PC-9 (cell line): ENCODE results near the gene VSX1. TPM values are rescaled to one million over a fixed set of nuclear protein-coding genes. Genes with fewer than 3 reads are reported as not detected.

Experiments
- BruUV-seq: library from RNA; stranded (reverse); fragments of 400-500 nt; replicated peaks from 2 replicates; lab custom pipeline; 2021; lab: Mats Ljungman, UMichigan
- CTCF ChIA-PET: fragments of 300-600 bp; sonication (Branson Sonifier 250); formaldehyde crosslinking; loops from one replicate; lab custom pipeline; 2022; ENCODE audit warnings: antibody characterized with exemption; lab: Charles Lee
- POLR2A ChIA-PET: fragments of 300-600 bp; sonication (Branson Sonifier 250); formaldehyde crosslinking; loops from one replicate; lab custom pipeline; 2022; ENCODE audit warnings: antibody characterized with exemption; ENCODE audit not compliant: unreplicated experiment; lab: Charles Lee
- DNase-seq, 2 experiments: peaks; one replicate each; pipeline versions ENCODE4 v3.0.0 to v3.0.0-alpha.2; 2015 to 2022; ENCODE audit warnings: mixed read lengths in 1 of 2
- H2AFZ ChIP-seq: fragments of 200-600 bp; sonication (generic); 2 replicates; pipeline ENCODE4 v1.8.1; 2017; ENCODE audit warnings: antibody characterized with exemption
- H3F3A ChIP-seq: fragments of 200-600 bp; sonication (generic); 2 replicates; pipeline ENCODE4 v1.8.1; 2017; ENCODE audit warnings: antibody characterized with exemption, mild to moderate bottlenecking, low read depth; ENCODE audit not compliant: insufficient read depth
- H3K27ac ChIP-seq: fragments of 200-600 bp; sonication (generic); 2 replicates; pipeline ENCODE4 v1.6.1; 2016; ENCODE audit warnings: mixed run types
- H3K27me3 ChIP-seq: fragments of 200-600 bp; sonication (generic); 2 replicates; pipeline ENCODE4 v1.6.1; 2016; ENCODE audit warnings: low read depth, mixed run types; ENCODE audit not compliant: insufficient read depth
- H3K36me3 ChIP-seq: fragments of 200-600 bp; sonication (generic); 2 replicates; pipeline ENCODE4 v1.6.1; 2016; ENCODE audit warnings: low read depth, mixed run types
- H3K4me1 ChIP-seq: fragments of 200-600 bp; sonication (generic); replicated peaks from 2 replicates; pipeline ENCODE4 v1.6.1; 2016; ENCODE audit warnings: mixed run types; ENCODE audit not compliant: insufficient read depth
- H3K4me2 ChIP-seq: fragments of 200-600 bp; sonication (generic); 2 replicates; pipeline ENCODE4 v1.6.1; 2017; ENCODE audit warnings: mixed run types
- H3K4me3 ChIP-seq: fragments of 200-600 bp; sonication (generic); 2 replicates; pipeline ENCODE4 v1.6.1; 2016; ENCODE audit warnings: mixed run types
- H3K79me2 ChIP-seq: fragments of 200-600 bp; sonication (generic); 2 replicates; pipeline ENCODE4 v1.6.1; 2017; ENCODE audit warnings: low read depth, mixed run types
- H3K9me2 ChIP-seq: fragments of 200-600 bp; sonication (generic); 2 replicates; pipeline ENCODE4 v1.8.1; 2017; ENCODE audit warnings: mild to moderate bottlenecking; ENCODE audit not compliant: insufficient read depth
- H3K9me3 ChIP-seq: fragments of 200-600 bp; sonication (generic); 2 replicates; pipeline ENCODE4 v1.8.1; 2016; ENCODE audit warnings: low read depth; ENCODE audit not compliant: insufficient read depth
- H4K20me1 ChIP-seq: fragments of 200-600 bp; sonication (generic); 2 replicates; pipeline ENCODE4 v1.8.1; 2017; ENCODE audit not compliant: insufficient read depth
- CTCF ChIP-seq: fragments of 200-600 bp; sonication (generic); conservative IDR thresholded peaks from 2 replicates; pipeline ENCODE4 v1.6.1; 2017; ENCODE audit warnings: mixed run types, antibody characterized with exemption, mild to moderate bottlenecking, moderate library complexity
- EZH2 ChIP-seq: fragments of 200-600 bp; sonication (generic); IDR thresholded peaks from 2 replicates; pipeline ENCODE4 v1.8.0; 2017; ENCODE audit warnings: antibody characterized with exemption, low read depth
- intact Hi-C: fragments of 100-400 bp; cut with micrococcal nuclease; formaldehyde crosslinking; loops from one replicate; pipeline ENCODE4 v1.10.0; 2022; ENCODE audit not compliant: unreplicated experiment
- total RNA-seq: library from RNA; stranded (reverse); gene quantifications from 2 replicates; pipeline ENCODE4 v1.2.3, GENCODE V29; 2021

VSX1 gene
- total RNA-seq, 1 experiment from 2014 or later: 1.5 TPM

GRCh38 chr20:25084626-25085187, 2.8 kb upstream of the VSX1 start:
- H3K36me3 ChIP-seq: no peaks in the 10 kb centered on the region
- H3K4me1 ChIP-seq: no peaks in the 10 kb centered on the region
- H3K27ac ChIP-seq: no peak overlapping the region
- H3K4me3 ChIP-seq: no peak overlapping the region
- H3F3A ChIP-seq: no peaks in the 10 kb centered on the region
- H3K79me2 ChIP-seq: no peaks in the 10 kb centered on the region
- CTCF ChIA-PET: no interaction called here
- H3K4me2 ChIP-seq: no peak overlapping the region
- no peak for TF ChIP-seq EZH2
- TF ChIP-seq CTCF: no peak
- no peaks in the 10 kb centered on the region for H3K27me3 ChIP-seq
- intact Hi-C loops: no loop called here
- H3K9me3 ChIP-seq: no peaks in the 10 kb centered on the region
- no peak for DNase-seq
- no peaks in the 10 kb centered on the region for H4K20me1 ChIP-seq
- H3K9me2 ChIP-seq: no peaks in the 10 kb centered on the region
- no peak overlapping the region for H2AFZ ChIP-seq
- POLR2A ChIA-PET: no interaction called here
- BruUV-seq: no TSS peak

DNA sequence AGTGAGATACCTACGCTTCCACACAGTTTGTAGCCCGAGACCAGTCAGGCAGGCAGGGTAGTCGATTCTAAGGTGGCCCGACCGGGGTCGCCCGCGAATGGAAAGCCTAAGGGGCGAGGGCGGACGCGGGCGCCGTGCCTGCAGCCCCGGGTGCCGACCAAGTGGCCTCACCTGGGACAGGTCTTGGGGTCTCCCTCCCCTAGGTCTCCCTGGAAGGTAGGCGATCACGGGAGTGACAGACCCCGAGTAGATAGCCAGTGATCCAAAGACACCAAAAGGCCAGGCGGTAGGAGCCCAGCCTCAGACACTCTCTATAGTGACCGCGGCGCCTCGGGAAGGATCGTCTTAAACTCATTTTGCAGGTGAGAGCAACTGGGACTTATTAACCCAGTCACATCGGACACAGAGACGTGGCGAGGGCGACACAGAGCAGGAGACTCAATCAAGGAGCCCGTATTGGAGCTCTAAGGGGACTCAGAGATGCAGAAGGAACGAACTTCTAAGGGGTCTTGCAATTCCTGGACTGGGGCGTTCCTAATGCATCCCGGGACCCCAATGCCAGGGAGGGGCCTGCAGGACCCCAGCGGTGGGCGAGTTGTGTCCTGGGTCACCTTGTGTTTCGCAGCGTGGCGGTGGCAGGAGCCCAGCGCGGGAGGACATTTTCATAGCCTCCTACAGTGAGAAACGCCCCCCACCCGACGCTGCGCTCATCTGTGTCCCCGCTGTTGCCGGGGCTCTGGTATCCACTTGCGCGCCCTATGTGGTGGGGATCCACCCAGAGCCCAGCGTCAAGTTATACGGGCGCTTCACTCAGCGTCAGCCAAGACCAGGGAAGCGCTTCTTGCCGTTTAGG, 2.1 kb upstream of the VSX1 start:
- Histone ChIP-seq H3F3A (no peaks in the 10 kb centered on the region), H3K9me3 (no peaks in the 10 kb centered on the region), H3K79me2 (no peaks in the 10 kb centered on the region), H3K4me1 (peaks cover 2% of the 10 kb centered on the region), H3K4me3 (no peak overlapping the region), H2AFZ (no peak overlapping the region), H3K27ac (no peak overlapping the region), H4K20me1 (no peaks in the 10 kb centered on the region), H3K36me3 (no peaks in the 10 kb centered on the region), H3K4me2 (no peak overlapping the region), H3K27me3 (no peaks in the 10 kb centered on the region), H3K9me2 (no peaks in the 10 kb centered on the region)
- DNase-seq: no peak
- no peak for TF ChIP-seq EZH2
- TF ChIP-seq CTCF: no peak
- intact Hi-C loops: no loop called here
- ChIA-PET CTCF (no interaction called here), POLR2A (no interaction called here)
- no TSS peak for BruUV-seq

DNA sequence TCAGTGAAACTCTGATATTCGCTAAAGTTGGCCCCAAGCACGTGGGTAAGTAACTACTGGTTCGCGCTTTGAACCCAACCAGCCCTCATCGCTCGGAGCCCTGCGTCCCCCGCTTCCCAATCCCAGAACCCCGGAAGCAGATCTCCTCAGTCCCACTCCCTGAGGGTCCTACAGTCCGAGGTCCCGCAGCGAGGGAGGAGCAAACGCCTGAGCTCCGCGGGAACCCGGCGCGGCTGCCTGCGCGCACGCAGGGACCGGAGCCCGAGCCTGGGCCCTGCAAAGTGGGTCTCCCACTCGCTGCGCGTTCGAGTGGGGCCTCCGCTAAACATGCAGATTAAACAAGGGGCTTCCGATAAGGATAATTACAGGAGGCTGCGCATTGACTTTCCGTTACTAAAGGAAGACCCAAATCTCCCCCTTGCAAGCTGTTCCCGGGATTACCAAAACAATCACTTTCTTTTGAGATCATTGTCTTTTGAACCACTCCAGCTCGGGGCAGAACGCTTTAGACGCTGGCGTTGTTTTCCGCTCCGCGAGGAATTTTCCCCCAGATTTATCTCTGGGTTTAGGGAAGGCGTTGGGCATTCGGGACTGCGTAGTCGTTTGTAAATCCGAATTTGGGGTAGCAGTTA, 1.3 kb upstream of the VSX1 start:
- intact Hi-C loops: no loop called here

More for the DNA sequence above, 1.3 kb upstream of the VSX1 start:
- ChIA-PET POLR2A (no interaction called here), CTCF (no interaction called here)
- Histone ChIP-seq H3K79me2 (no peaks in the 10 kb centered on the region), H4K20me1 (no peaks in the 10 kb centered on the region), H3K4me3 (no peak overlapping the region), H3K4me2 (no peak overlapping the region), H3K36me3 (no peaks in the 10 kb centered on the region), H3K4me1 (peaks cover 9% of the 10 kb centered on the region), H2AFZ (no peak overlapping the region), H3K9me2 (no peaks in the 10 kb centered on the region), H3F3A (peaks cover 3% of the 10 kb centered on the region), H3K9me3 (no peaks in the 10 kb centered on the region), H3K27me3 (no peaks in the 10 kb centered on the region), H3K27ac (no peak overlapping the region)
- no TSS peak for BruUV-seq
- TF ChIP-seq EZH2 (no peak), CTCF (no peak)
- DNase-seq: no peak
